Astrocyte (in vitro differentiated cells and primary cell): Measurements from ENCODE around the gene IRF2BPL. TPM values are rescaled to one million over a fixed set of nuclear protein-coding genes. Genes with fewer than 3 reads are reported as not detected.
A peak's percentile ranks its signal among the peaks of the same experiment; 100 is the strongest.

Source experiments
- DNase-seq: peaks from one replicate; pipeline ENCODE4 v3.0.0-alpha.2; 2010; ENCODE audit warnings: low read depth
- FAIRE-seq: peaks from 2 replicates; lab custom pipeline; 2011; peaks lifted over from hg19 to GRCh38; lab: Jason Lieb, UNC
- H2AFZ ChIP-seq: 2 replicates; pipeline ENCODE4 v1.6.0; 2012; ENCODE audit warnings: low read depth, low read length, inconsistent platforms
- H3K27ac ChIP-seq: 2 replicates; pipeline ENCODE4 v1.5.1; 2011; ENCODE audit warnings: low read depth, low read length, inconsistent platforms
- H3K27me3 ChIP-seq: 2 replicates; pipeline ENCODE4 v1.6.0; 2011; ENCODE audit warnings: low read length, inconsistent platforms; ENCODE audit not compliant: insufficient read depth
- H3K36me3 ChIP-seq: 2 replicates; pipeline ENCODE4 v1.5.1; 2011; ENCODE audit warnings: low read length, inconsistent platforms; ENCODE audit not compliant: insufficient read depth
- H3K4me1 ChIP-seq: 2 replicates; pipeline ENCODE4 v1.5.1; 2011; ENCODE audit warnings: low read length, inconsistent platforms; ENCODE audit not compliant: insufficient read depth
- H3K4me2 ChIP-seq: 2 replicates; pipeline ENCODE4 v1.6.0; 2012; ENCODE audit warnings: low read length, inconsistent platforms
- H3K4me3 ChIP-seq: 2 replicates; pipeline ENCODE4 v1.5.1; 2011; ENCODE audit warnings: low read depth, mild to moderate bottlenecking, low read length, inconsistent platforms; ENCODE audit not compliant: insufficient read depth
- H3K79me2 ChIP-seq: 2 replicates; pipeline ENCODE4 v1.6.0; 2012; ENCODE audit warnings: mild to moderate bottlenecking, low read length, inconsistent platforms; ENCODE audit not compliant: insufficient read depth
- H3K9ac ChIP-seq: 2 replicates; pipeline ENCODE4 v1.6.0; 2012; ENCODE audit warnings: mild to moderate bottlenecking, low read length, inconsistent platforms
- H3K9me3 ChIP-seq: 2 replicates; pipeline ENCODE4 v1.5.1; 2012; ENCODE audit warnings: low read depth, mild to moderate bottlenecking, low read length, inconsistent platforms; ENCODE audit not compliant: insufficient read depth
- H4K20me1 ChIP-seq: 2 replicates; pipeline ENCODE4 v1.6.0; 2012; ENCODE audit warnings: low read length, inconsistent platforms; ENCODE audit not compliant: insufficient read depth
- H3K27ac Mint-ChIP-seq: one replicate; pipeline ENCODE4 v1.8.0; 2021; ENCODE audit warnings: mild to moderate bottlenecking, mixed read lengths; ENCODE audit not compliant: unreplicated experiment
- H3K27me3 Mint-ChIP-seq: one replicate; pipeline ENCODE4 v1.8.0; 2021; ENCODE audit warnings: low read depth, mixed read lengths; ENCODE audit not compliant: unreplicated experiment
- H3K36me3 Mint-ChIP-seq: one replicate; pipeline ENCODE4 v1.8.0; 2021; ENCODE audit warnings: low read depth, mixed read lengths; ENCODE audit not compliant: unreplicated experiment
- H3K4me1 Mint-ChIP-seq: one replicate; pipeline ENCODE4 v1.8.0; 2021; ENCODE audit warnings: low read depth, mixed read lengths; ENCODE audit not compliant: unreplicated experiment
- H3K4me3 Mint-ChIP-seq: one replicate; pipeline ENCODE4 v1.8.0; 2021; ENCODE audit warnings: mild to moderate bottlenecking, moderate library complexity, mixed read lengths; ENCODE audit not compliant: unreplicated experiment
- H3K9me3 Mint-ChIP-seq: one replicate; pipeline ENCODE4 v1.8.0; 2021; ENCODE audit warnings: mild to moderate bottlenecking, mixed read lengths; ENCODE audit not compliant: unreplicated experiment
- EZH2 ChIP-seq: IDR thresholded peaks from 2 replicates; pipeline ENCODE4 v1.6.1; 2012; ENCODE audit warnings: mild to moderate bottlenecking, low read length, inconsistent platforms; ENCODE audit not compliant: insufficient read depth
- total RNA-seq: library from RNA; stranded (reverse); gene quantifications from 2 replicates; pipeline ENCODE4 v1.2.1, GENCODE V29; 2021
- TF ChIP-seq, protein P1 (sequence below): IDR thresholded peaks from 2 replicates; pipeline ENCODE4 v1.5.1; 2011; ENCODE audit warnings: low read depth, mild to moderate bottlenecking, inconsistent platforms, low read length, moderate library complexity; ENCODE audit not compliant: insufficient read depth

Gene IRF2BPL
- total RNA-seq, 1 donor from 2014 or later = 42.7 TPM

DNA sequence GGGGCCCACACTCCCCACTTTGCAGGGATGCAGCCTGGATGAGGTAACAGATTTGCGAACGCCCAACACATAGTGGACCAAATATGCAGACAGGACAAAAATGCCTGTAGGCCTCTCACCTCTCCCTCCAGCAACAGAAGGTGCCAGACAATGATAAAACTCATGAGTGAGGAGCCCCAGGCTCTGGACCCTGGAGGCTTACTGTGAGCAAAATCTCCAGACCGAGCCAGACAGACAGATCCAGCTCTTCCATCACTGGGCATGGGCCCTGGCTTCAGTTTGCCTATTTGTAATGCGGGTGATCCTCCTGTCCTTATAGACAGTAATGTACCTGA is 42.3 kb downstream of the IRF2BPL start:
- Histone ChIP-seq H3K36me3 (no peaks in the 10 kb centered on the region), H4K20me1 (no peaks in the 10 kb centered on the region), H3K4me2 (peak overlapping the region; percentile 35), H3K9ac (no peak overlapping the region), H3K27me3 (no peaks in the 10 kb centered on the region), H2AFZ (no peak overlapping the region), H3K27ac (no peak overlapping the region), H3K79me2 (no peaks in the 10 kb centered on the region), H3K9me3 (peaks cover 8% of the 10 kb centered on the region), H3K4me3 (no peak overlapping the region), H3K4me1 (peaks cover 19% of the 10 kb centered on the region)
- no peak overlapping the region for H3K4me3 Mint-ChIP-seq
- DNase-seq (no peak), FAIRE-seq (no peak)
- TF ChIP-seq, protein P1, sequence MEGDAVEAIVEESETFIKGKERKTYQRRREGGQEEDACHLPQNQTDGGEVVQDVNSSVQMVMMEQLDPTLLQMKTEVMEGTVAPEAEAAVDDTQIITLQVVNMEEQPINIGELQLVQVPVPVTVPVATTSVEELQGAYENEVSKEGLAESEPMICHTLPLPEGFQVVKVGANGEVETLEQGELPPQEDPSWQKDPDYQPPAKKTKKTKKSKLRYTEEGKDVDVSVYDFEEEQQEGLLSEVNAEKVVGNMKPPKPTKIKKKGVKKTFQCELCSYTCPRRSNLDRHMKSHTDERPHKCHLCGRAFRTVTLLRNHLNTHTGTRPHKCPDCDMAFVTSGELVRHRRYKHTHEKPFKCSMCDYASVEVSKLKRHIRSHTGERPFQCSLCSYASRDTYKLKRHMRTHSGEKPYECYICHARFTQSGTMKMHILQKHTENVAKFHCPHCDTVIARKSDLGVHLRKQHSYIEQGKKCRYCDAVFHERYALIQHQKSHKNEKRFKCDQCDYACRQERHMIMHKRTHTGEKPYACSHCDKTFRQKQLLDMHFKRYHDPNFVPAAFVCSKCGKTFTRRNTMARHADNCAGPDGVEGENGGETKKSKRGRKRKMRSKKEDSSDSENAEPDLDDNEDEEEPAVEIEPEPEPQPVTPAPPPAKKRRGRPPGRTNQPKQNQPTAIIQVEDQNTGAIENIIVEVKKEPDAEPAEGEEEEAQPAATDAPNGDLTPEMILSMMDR = no peak
- no peak for TF ChIP-seq EZH2
- peak overlapping the region; percentile 85 for H3K27ac Mint-ChIP-seq
- H3K4me1 Mint-ChIP-seq = peaks cover 37% of the 10 kb centered on the region
- peaks cover 6% of the 10 kb centered on the region for H3K9me3 Mint-ChIP-seq
- H3K27me3 Mint-ChIP-seq = peaks cover 1% of the 10 kb centered on the region
- peaks cover 4% of the 10 kb centered on the region for H3K36me3 Mint-ChIP-seq

DNA sequence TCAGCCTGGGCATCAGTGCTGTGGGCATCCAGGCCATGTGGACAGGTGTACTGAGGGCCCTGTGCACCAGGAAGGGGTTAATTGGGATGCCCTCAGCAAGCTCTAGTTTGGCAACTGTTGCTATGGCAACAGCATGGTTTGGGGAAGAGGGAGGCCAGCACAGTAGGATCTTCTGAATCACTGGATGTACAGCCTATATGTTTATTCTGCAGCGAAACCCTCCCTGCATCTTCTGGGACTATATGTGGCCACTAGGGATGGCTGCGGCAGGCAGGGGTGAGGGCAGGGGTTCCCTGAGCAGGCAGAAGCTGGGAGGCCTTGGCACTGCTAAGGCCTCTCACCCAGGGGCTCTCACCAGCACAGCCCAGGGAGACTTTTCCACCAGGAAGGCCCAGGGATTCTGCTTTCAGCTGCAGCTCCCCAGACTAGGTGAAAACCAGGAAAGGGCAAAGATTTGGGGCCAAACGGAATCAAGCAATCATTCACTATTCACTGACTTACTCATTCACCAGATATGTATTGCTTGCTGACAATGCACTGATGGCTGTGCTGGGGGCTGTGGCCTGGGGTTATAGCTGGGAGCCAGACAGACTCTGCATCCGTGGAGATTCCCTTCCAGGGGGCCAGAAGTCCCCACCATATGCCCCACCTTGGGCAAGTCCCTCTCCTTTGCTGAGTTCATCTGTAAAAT is 42.8 kb downstream of the IRF2BPL start:
- Histone ChIP-seq H3K27me3 (no peaks in the 10 kb centered on the region), H3K9me3 (peaks cover 12% of the 10 kb centered on the region), H3K4me3 (no peak overlapping the region), H3K79me2 (no peaks in the 10 kb centered on the region), H3K9ac (peak overlapping the region; percentile 2), H3K36me3 (no peaks in the 10 kb centered on the region), H4K20me1 (no peaks in the 10 kb centered on the region), H3K27ac (no peak overlapping the region), H3K4me1 (peaks cover 19% of the 10 kb centered on the region), H3K4me2 (peak overlapping the region; percentile 35), H2AFZ (no peak overlapping the region)
- peaks cover 1% of the 10 kb centered on the region for H3K27me3 Mint-ChIP-seq
- no peak for FAIRE-seq
- peak overlapping the region; percentile 14 for H3K4me3 Mint-ChIP-seq
- DNase-seq = peak; percentile 29
- peak overlapping the region; percentile 85 for H3K27ac Mint-ChIP-seq
- peaks cover 6% of the 10 kb centered on the region for H3K9me3 Mint-ChIP-seq
- H3K4me1 Mint-ChIP-seq = peaks cover 37% of the 10 kb centered on the region
- TF ChIP-seq, protein P1 = no peak
- no peak for TF ChIP-seq EZH2
- H3K36me3 Mint-ChIP-seq = peaks cover 4% of the 10 kb centered on the region

DNA sequence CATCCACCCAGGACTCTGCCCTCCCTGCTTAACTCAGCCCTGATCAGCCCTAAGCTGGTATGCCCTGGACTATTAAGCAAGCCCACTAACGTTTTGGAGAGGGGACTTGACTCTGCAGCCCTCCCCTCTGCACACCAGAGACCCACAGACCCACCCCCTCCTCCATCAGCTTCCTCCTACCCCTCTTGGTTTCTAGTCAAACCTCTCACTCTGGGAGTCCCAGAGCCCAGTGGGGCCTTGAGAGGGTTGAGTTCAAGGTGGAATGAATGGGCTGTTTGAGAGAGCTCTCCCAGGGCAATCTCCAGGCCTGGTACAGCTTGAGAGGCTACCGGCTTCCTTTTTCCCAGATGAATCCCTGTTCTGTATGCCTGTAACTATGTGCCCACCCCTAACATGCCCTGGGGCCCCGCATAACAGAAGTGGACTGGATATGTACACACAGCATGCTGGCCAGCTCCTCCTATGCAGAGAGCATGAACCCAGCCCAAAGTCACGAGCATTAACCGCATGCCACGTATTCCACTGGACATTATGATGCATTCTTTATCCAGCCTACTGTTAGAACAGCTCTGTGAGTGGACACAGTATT is 43.6 kb downstream of the IRF2BPL start:
- H3K36me3 ChIP-seq = no peaks in the 10 kb centered on the region
- Mint-ChIP-seq H3K4me3 (peak overlapping the region; percentile 14), H3K27ac (peak overlapping the region; percentile 69), H3K36me3 (peaks cover 4% of the 10 kb centered on the region), H3K27me3 (peaks cover 1% of the 10 kb centered on the region), H3K4me1 (peaks cover 37% of the 10 kb centered on the region), H3K9me3 (peaks cover 8% of the 10 kb centered on the region)
- H3K9me3 ChIP-seq = peaks cover 12% of the 10 kb centered on the region
- H3K27me3 ChIP-seq = no peaks in the 10 kb centered on the region
- no peaks in the 10 kb centered on the region for H3K79me2 ChIP-seq
- H3K27ac ChIP-seq = no peak overlapping the region
- peaks cover 19% of the 10 kb centered on the region for H3K4me1 ChIP-seq
- no peak overlapping the region for H2AFZ ChIP-seq
- FAIRE-seq (no peak), DNase-seq (no peak)
- H3K9ac ChIP-seq = no peak overlapping the region
- TF ChIP-seq, protein P1 = no peak
- TF ChIP-seq EZH2 = no peak
- peak overlapping the region; percentile 35 for H3K4me2 ChIP-seq
- H4K20me1 ChIP-seq = no peaks in the 10 kb centered on the region
- no peak overlapping the region for H3K4me3 ChIP-seq
